Loucy (cell line): ENCODE measurements around the gene ECPAS.

Source experiments
- H2AFZ ChIP-seq: fragments of 200-600 bp; sonication (generic); 2 replicates; pipeline ENCODE4 v1.6.0; 2016; ENCODE audit warnings: antibody characterized with exemption, mild to moderate bottlenecking, low read length, moderate library complexity
- H3F3A ChIP-seq: fragments of 200-600 bp; 2 replicates; pipeline ENCODE4 v1.6.0; 2016; ENCODE audit warnings: antibody characterized with exemption, low read depth, mild to moderate bottlenecking
- H3K27me3 ChIP-seq: fragments of 200-600 bp; sonication (generic); 2 replicates; pipeline ENCODE4 v1.6.1; 2014; ENCODE audit warnings: low read length, mild to moderate bottlenecking; ENCODE audit not compliant: insufficient read depth, poor library complexity, severe bottlenecking
- H3K36me3 ChIP-seq: fragments of 200-600 bp; sonication (generic); 2 replicates; pipeline ENCODE4 v1.6.1; 2016; ENCODE audit warnings: low read length; ENCODE audit not compliant: insufficient read depth
- H3K4me1 ChIP-seq: fragments of 200-600 bp; sonication (generic); 2 replicates; pipeline ENCODE4 v1.5.1; 2014; ENCODE audit warnings: low read length, mild to moderate bottlenecking; ENCODE audit not compliant: insufficient read depth, poor library complexity, severe bottlenecking
- H3K4me2 ChIP-seq: fragments of 200-600 bp; sonication (generic); 2 replicates; pipeline ENCODE4 v1.6.0; 2014; ENCODE audit warnings: antibody characterized with exemption, low read length, low read depth, mild to moderate bottlenecking; ENCODE audit not compliant: poor library complexity, severe bottlenecking
- H3K4me3 ChIP-seq: fragments of 200-600 bp; sonication (generic); 2 replicates; pipeline ENCODE4 v1.5.1; 2014; ENCODE audit warnings: low read length, mild to moderate bottlenecking, mixed read lengths; ENCODE audit not compliant: poor library complexity, severe bottlenecking
- H3K79me2 ChIP-seq: fragments of 200-600 bp; sonication (generic); 2 replicates; pipeline ENCODE4 v1.6.1; 2014; ENCODE audit warnings: low read length; ENCODE audit not compliant: insufficient read depth
- H3K9ac ChIP-seq: fragments of 200-600 bp; sonication (generic); 2 replicates; pipeline ENCODE4 v1.6.0; 2014; ENCODE audit warnings: mild to moderate bottlenecking, low read depth, low read length, moderate library complexity; ENCODE audit not compliant: poor library complexity, severe bottlenecking
- H3K9me2 ChIP-seq: fragments of 200-600 bp; sonication (generic); replicated peaks from 2 replicates; pipeline ENCODE4 v1.6.1; 2016; ENCODE audit warnings: low read depth, low read length, mixed read lengths
- H3K9me3 ChIP-seq: fragments of 200-600 bp; sonication (generic); 2 replicates; pipeline ENCODE4 v1.6.1; 2014; ENCODE audit warnings: mild to moderate bottlenecking, antibody characterized with exemption, low read length, low read depth; ENCODE audit not compliant: insufficient read depth
- H4K20me1 ChIP-seq: fragments of 200-600 bp; sonication (generic); 2 replicates; pipeline ENCODE4 v1.6.0; 2014; ENCODE audit warnings: antibody characterized with exemption, low read length, mild to moderate bottlenecking; ENCODE audit not compliant: insufficient read depth, poor library complexity, severe bottlenecking
- CTCF ChIP-seq: fragments of 200-600 bp; sonication (generic); conservative IDR thresholded peaks from 2 replicates; pipeline ENCODE4 v1.5.1; 2014; ENCODE audit warnings: mild to moderate bottlenecking, antibody characterized with exemption, low read length
- EZH2phosphoT487 ChIP-seq: fragments of 200-600 bp; IDR thresholded peaks from 2 replicates; pipeline ENCODE4 v1.6.1; 2018; ENCODE audit warnings: antibody characterized with exemption, mild to moderate bottlenecking, moderate library complexity, borderline replicate concordance

ECPAS gene

GRCh38 chr9:111484572-111484894 lies 350 bp upstream of the ECPAS start:
- H3K79me2 ChIP-seq: peaks cover 20% of the 10 kb centered on the region
- peaks cover 5% of the 10 kb centered on the region for H4K20me1 ChIP-seq
- H3K4me3 ChIP-seq: peak overlapping the region; percentile 70
- no peaks in the 10 kb centered on the region for H3K27me3 ChIP-seq
- no peaks in the 10 kb centered on the region for H3K4me1 ChIP-seq
- TF ChIP-seq EZH2phosphoT487 (no peak), CTCF (no peak)
- H3K9ac ChIP-seq: peak overlapping the region; percentile 61
- no peaks in the 10 kb centered on the region for H3K9me2 ChIP-seq
- no peaks in the 10 kb centered on the region for H3F3A ChIP-seq
- H3K4me2 ChIP-seq: peak overlapping the region; percentile 43
- H2AFZ ChIP-seq: peak overlapping the region; percentile 60
- H3K36me3 ChIP-seq: no peaks in the 10 kb centered on the region
- H3K9me3 ChIP-seq: no peaks in the 10 kb centered on the region

DNA sequence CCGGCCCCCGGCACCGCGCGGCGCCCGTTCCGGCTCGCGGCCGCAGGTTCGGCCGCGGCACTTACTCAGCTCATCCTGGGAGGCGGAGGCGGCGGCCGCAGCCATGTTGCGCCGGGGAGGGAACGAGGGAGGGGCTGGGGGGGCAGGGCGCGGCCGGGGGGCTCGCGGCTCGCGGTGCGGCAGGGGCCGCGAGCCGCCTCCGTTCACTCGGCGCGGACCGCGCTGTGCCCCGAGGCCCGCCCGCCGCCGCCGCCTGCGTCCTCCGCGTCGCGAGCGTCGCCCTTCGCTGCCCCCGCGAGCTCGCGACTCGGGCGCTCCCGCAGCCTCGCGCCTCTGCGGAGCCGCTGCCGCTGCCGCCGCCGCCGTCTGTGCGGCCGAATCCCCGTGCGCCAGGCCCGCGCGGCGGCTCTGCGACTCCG lies 735 bp downstream of the ECPAS start:
- TF ChIP-seq CTCF (no peak), EZH2phosphoT487 (no peak)
- Histone ChIP-seq H3K9ac (no peak overlapping the region), H3F3A (no peaks in the 10 kb centered on the region), H3K9me2 (no peaks in the 10 kb centered on the region), H3K4me3 (peak overlapping the region; percentile 70), H3K4me1 (no peaks in the 10 kb centered on the region), H3K36me3 (no peaks in the 10 kb centered on the region), H3K79me2 (peaks cover 24% of the 10 kb centered on the region), H2AFZ (no peak overlapping the region; the same call in 1 of the 2 replicates), H3K4me2 (no peak overlapping the region), H3K27me3 (no peaks in the 10 kb centered on the region), H4K20me1 (peaks cover 5% of the 10 kb centered on the region), H3K9me3 (no peaks in the 10 kb centered on the region)

DNA sequence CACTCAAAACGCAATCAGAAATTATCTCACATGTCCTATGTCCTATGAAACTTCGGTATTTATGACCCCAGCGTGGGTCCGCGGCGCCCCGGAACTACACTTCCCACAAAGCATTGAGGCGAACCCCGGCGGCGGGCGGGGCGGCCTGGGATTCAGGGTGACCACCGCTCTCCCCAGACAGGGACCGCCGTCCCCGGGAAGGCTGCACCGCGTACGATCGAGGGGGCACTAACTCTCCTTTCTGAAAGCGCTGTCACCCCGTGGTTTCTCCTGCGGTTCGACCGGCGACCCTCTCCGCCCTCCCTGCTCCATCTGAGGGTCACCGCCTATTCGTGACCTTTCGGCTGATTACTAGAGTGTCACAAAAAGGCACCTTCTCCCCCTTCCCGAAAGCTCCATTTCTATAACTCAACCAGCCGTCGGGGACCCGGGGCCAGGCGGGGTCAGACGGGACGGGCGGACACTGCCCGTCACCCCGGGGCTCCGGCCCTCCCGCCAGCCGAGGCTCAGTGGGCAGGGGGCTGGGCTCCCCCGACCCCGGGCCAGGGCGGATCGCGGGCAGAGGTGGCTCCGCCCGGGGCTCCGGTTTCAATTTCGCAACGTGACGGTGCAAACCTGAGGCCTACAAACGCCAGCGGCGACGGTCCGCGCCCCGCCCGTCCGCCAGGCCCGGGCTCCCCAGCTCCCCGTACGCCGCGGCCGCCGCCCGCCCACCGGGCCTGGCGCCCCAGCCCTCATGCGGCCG lies 1.3 kb downstream of the ECPAS start:
- no peaks in the 10 kb centered on the region for H3K27me3 ChIP-seq
- H3K9me2 ChIP-seq: no peaks in the 10 kb centered on the region
- no peaks in the 10 kb centered on the region for H3K36me3 ChIP-seq
- no peaks in the 10 kb centered on the region for H3K9me3 ChIP-seq
- TF ChIP-seq CTCF (no peak), EZH2phosphoT487 (no peak)
- H4K20me1 ChIP-seq: peaks cover 5% of the 10 kb centered on the region
- H2AFZ ChIP-seq: peak overlapping the region; percentile 74; the same call in 1 of the 2 replicates
- H3K79me2 ChIP-seq: peaks cover 26% of the 10 kb centered on the region
- no peaks in the 10 kb centered on the region for H3F3A ChIP-seq
- H3K9ac ChIP-seq: peak overlapping the region; percentile 62
- H3K4me3 ChIP-seq: peak overlapping the region; percentile 78
- H3K4me1 ChIP-seq: no peaks in the 10 kb centered on the region
- peak overlapping the region; percentile 87 for H3K4me2 ChIP-seq
